Pancreas (tissue), 10 donors: ENCODE data around the gene PTPRM. TPM values are rescaled to one million over a fixed set of nuclear protein-coding genes. Genes with fewer than 3 reads are reported as not detected.

Source experiments
- ATAC-seq, 4 donors: fragments of 200-7000 bp; cut with Tn5 transposase; one replicate each; pipeline versions ENCODE4 v1.8.0 to v1.9.1; 2020; ENCODE audit warnings: mild to moderate bottlenecking in 4 of 4, moderate library complexity in 4 of 4
- DNase-seq, 6 donors: peaks; one replicate each; pipeline ENCODE4 v3.0.0-alpha.2; 2020
- FAIRE-seq: peaks from 2 replicates; lab custom pipeline; 2012; peaks lifted over from hg19 to GRCh38; lab: Jason Lieb, UNC
- H3K27ac ChIP-seq, 4 donors: fragments of 200-600 bp; sonication (generic); 1 replicate in 3 of 4; 2 replicates in 1 of 4; pipeline versions ENCODE4 v1.5.0 to v1.8.0; 2020
- H3K27me3 ChIP-seq, 4 donors: fragments of 200-600 bp; one replicate each; pipeline ENCODE4 v1.8.0; 2021
- H3K36me3 ChIP-seq, 3 donors: fragments of 200-600 bp; sonication (generic) in 1 of 3; one replicate each; pipeline versions ENCODE4 v1.5.0 to v1.8.0; 2020 to 2021
- H3K4me1 ChIP-seq, 3 donors: fragments of 200-600 bp; one replicate each; pipeline ENCODE4 v1.8.0; 2021
- H3K4me3 ChIP-seq, 4 donors: fragments of 200-600 bp; sonication (generic) in 2 of 4; one replicate each; pipeline versions ENCODE4 v1.5.0 to v1.8.0; 2020 to 2021
- H3K9me3 ChIP-seq, 4 donors: fragments of 200-600 bp; one replicate each; pipeline ENCODE4 v1.8.0; 2021
- WGBS, 2 donors: extraction: QIAGEN DNeasy Blood & Tissue Kit; methylation state at CpG; one replicate each; pipeline ENCODE4 v1.1.7; 2013; 5-methylcytosine and 5-hydroxymethylcytosine counted together
- intact Hi-C, 3 donors: fragments of 100-400 bp; cut with DNase I; formaldehyde crosslinking; loops; one replicate each; pipeline versions ENCODE4 v1.11.1 to v1.14.2; 2022
- polyA plus RNA-seq, 2 donors: library from polyadenylated mRNA; stranded (reverse); fragments of 200-250 nt; gene quantifications; one replicate each; pipeline ENCODE4 v1.2.3, GENCODE V29; 2013
- total RNA-seq, 6 donors: library from RNA; stranded (reverse); fragmentation: NEBNext Ultra II Directional in 4 of 6; extraction: Animal tissue kit (Norgen Biotek cat#: 25700) in 4 of 6; gene quantifications; one replicate each; pipeline versions ENCODE4 v1.2.1 to v1.2.4, GENCODE V29; 2021 to 2023
- TF ChIP-seq, protein P1 (sequence below), 4 donors: fragments of 200-600 bp; sonication (generic) in 3 of 4; IDR thresholded peaks; one replicate each; pipeline versions ENCODE4 v1.5.0 to v1.8.0; 2021; ENCODE audit warnings: antibody characterized with exemption in 4 of 4
- donor health status: healthy with polysubstance abuse.
- donor health status: DM: no; HTN: no; CAD: no; lungs with moderate emphysema.
- donor health status: DM: no; HTN: no; CAD: no.
- donor health status: control.
- donor health status: control.
- donor health status: Bipolar disorder and iron deficiency.
- donor health status: DM: yes; HTN: yes; CAD: no.
- donor health status: DM: no; HTN: no; CAD: no.
- donor health status: DM: no; HTN: no; CAD: no.
- donor health status: DM: yes; HTN: yes; CAD: no.

The PTPRM gene
- total and polyA plus RNA-seq, 8 donors = 14.5 to 50.7 (median 19.7) TPM

DNA sequence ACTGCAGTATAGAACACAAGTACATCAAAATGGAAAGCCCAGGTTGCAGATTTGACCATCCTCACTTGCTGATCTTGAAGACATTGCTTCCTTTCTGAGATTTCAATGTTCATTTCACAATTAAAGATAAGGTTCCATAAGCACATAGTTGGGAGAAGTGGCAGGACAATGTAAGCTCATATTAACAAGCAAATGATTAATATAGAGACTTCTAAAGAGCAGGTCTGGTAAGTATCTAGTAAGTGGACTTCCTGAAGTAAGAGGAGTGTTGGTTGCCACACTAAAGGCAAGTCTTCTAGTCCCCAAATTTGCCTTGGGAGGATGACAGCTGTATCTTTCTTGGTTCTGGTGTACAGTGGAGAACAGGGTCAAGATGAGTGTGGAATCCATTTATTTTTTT, 1.4 kb upstream of the PTPRM start:
- Histone ChIP-seq H3K27ac (peak overlapping the region in 3 of 4 donors; percentile 91 to 98 (median 97)), H3K4me3 (peak overlapping the region in 1 of 4 donors; percentile 91)
- ATAC-seq = no peak

DNA sequence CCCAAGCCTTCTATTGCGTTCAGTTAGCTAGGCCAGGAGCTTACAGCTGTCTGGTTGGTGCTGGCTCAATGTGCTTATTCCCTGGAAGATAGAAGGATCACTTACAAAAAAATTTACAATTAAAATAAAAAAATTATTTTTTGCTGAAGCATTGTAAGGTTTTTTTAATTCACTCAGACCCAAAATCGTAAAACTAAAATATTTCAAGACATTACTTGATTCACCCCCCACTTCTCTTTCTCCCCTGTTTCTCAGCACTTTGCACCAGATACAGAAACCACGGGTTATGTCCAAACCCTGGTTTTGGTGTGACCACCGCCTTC, 911 bp upstream of the PTPRM start:
- no peak for ATAC-seq
- Histone ChIP-seq H3K9me3 (no peaks in the 10 kb centered on the region), H3K36me3 (no peaks in the 10 kb centered on the region), H3K27me3 (no peaks in the 10 kb centered on the region), H3K4me3 (peak overlapping the region; percentile 47 to 91 (median 77)), H3K27ac (peak overlapping the region; percentile 91 to 98 (median 96)), H3K4me1 (peaks cover 0 to 10% (median 0%) of the 10 kb centered on the region in 3 donors)
- FAIRE-seq = no peak
- WGBS, 2 donors = 4 to 7% methylated on average over 4 of the region's 4 CpGs
- TF ChIP-seq, protein P1, sequence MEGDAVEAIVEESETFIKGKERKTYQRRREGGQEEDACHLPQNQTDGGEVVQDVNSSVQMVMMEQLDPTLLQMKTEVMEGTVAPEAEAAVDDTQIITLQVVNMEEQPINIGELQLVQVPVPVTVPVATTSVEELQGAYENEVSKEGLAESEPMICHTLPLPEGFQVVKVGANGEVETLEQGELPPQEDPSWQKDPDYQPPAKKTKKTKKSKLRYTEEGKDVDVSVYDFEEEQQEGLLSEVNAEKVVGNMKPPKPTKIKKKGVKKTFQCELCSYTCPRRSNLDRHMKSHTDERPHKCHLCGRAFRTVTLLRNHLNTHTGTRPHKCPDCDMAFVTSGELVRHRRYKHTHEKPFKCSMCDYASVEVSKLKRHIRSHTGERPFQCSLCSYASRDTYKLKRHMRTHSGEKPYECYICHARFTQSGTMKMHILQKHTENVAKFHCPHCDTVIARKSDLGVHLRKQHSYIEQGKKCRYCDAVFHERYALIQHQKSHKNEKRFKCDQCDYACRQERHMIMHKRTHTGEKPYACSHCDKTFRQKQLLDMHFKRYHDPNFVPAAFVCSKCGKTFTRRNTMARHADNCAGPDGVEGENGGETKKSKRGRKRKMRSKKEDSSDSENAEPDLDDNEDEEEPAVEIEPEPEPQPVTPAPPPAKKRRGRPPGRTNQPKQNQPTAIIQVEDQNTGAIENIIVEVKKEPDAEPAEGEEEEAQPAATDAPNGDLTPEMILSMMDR (IDR thresholded peaks at IDR 0.05) = no peak
- no peak for DNase-seq
- intact Hi-C loops = loop anchor here in 1 of 3 donors (10.0 kb wide), 1 partner anchor 189 kb away; no protein-coding TSS in a partner anchor

More for the DNA sequence above, 1.4 kb upstream of the PTPRM start:
- no peaks in the 10 kb centered on the region for H3K27me3 ChIP-seq
- FAIRE-seq = no peak
- intact Hi-C loops = loop anchor here in 1 of 3 donors (10.0 kb wide), 1 partner anchor 189 kb away; no protein-coding TSS in a partner anchor
- no peaks in the 10 kb centered on the region for H3K9me3 ChIP-seq
- H3K4me1 ChIP-seq = peaks cover 0 to 10% (median 0%) of the 10 kb centered on the region in 3 donors
- no peak for DNase-seq
- no peaks in the 10 kb centered on the region for H3K36me3 ChIP-seq
- TF ChIP-seq, protein P1 (IDR thresholded peaks at IDR 0.05) = no peak

DNA sequence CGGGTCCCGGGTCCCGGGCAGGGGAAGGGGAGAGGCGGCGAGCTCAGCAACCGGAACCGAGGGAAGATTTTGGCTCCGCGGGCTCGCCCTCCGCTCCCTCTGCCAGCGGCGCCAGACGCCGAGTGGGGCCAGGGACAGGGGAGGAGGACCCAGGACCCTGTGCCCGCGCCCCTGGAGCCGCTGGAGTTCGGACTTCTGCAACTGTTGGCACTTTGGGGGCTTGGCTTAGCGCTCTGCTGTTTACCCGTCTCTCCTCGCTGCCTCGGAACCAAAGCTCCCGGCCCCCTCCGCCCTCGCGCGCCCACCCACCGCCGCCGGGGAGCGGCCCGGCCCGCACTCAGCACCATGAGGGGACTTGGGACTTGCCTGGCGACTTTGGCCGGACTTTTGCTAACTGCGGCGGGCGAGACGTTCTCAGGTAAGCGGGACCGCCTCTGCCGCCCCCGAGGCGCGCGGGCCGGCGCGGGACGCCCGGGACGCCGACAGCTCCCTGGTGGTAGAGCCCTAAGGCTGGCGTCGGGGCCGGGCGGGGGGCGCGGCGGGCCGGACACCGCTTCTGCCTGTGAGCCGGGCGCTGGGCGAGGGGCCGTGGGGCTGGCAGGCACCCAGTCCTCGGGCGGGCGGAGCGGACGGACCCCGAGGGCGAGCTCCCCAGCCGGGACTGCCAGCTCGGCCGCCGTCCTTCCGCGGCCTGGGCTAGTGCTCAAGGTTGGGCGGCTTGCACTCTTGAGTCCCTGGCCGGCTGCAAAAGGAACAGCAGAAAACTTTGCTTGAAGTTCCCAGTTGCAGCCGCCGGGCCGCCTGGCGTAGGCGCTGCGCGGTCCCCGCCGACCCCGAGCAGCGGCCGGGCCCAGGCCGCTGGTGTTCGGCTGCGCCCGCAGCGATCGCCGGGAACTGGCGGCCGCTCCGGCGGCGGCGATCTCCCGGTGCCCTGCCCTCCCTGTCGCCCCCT, 634 bp downstream of the PTPRM start:
- Histone ChIP-seq H3K27me3 (no peaks in the 10 kb centered on the region), H3K4me3 (peak overlapping the region; percentile 71 to 91 (median 84)), H3K36me3 (no peaks in the 10 kb centered on the region), H3K27ac (peak overlapping the region; percentile 88 to 97 (median 93)), H3K4me1 (peaks cover 0 to 10% (median 0%) of the 10 kb centered on the region in 3 donors), H3K9me3 (no peaks in the 10 kb centered on the region)
- FAIRE-seq (no peak), ATAC-seq (peak; percentile 39 to 64 (median 46)), DNase-seq (peak; percentile 53 to 89 (median 67))
- 0 to 1% methylated on average over 79 to 109 of the region's 109 CpGs for WGBS, 2 donors
- intact Hi-C loops = loop anchor here in 1 of 3 donors (10.0 kb wide), 1 partner anchor 187 kb away; no protein-coding TSS in a partner anchor
- TF ChIP-seq, protein P1 (IDR thresholded peaks at IDR 0.05) = no peak

DNA sequence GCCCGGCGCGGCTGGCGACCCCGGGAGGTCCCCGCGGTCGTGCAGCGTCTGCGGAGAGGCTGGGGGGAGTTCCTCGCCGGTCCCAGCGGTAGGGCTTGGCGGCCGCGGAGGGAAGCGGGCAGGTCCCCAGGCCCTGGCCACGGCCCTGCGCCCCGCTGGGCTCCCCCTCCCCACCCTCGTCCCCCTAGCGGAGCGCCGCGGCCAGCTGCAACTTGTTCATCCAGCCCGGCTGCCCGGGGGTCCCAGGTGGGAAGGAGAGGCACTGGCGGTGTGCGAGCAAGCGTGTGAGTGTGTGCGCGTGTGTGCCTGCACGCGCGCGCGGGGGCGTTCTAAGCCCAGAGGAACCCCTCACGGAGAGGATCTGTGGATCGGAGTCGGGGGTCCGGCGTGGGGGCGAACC, 1.3 kb downstream of the PTPRM start:
- intact Hi-C loops = loop anchor here in 1 of 3 donors (10.0 kb wide), 1 partner anchor 186 kb away; no protein-coding TSS in a partner anchor
- Histone ChIP-seq H3K36me3 (no peaks in the 10 kb centered on the region), H3K27me3 (no peaks in the 10 kb centered on the region), H3K9me3 (no peaks in the 10 kb centered on the region), H3K4me3 (peak overlapping the region; percentile 71 to 91 (median 84)), H3K4me1 (peaks cover 0 to 10% (median 0%) of the 10 kb centered on the region in 3 donors), H3K27ac (peak overlapping the region; percentile 88 to 97 (median 93))
- TF ChIP-seq, protein P1 (IDR thresholded peaks at IDR 0.05) = no peak
- FAIRE-seq = no peak
- peak; percentile 3 to 30 (median 22) for ATAC-seq
- 0% methylated on average over 18 to 44 of the region's 44 CpGs for WGBS, 2 donors
- peak; percentile 27 to 84 (median 56) for DNase-seq
